Activated CD4-positive, alpha-beta T cell treated with anti-CD3 and anti-CD28 coated beads, Interleukin-2, amount 10 ng/mL, durations not matched to agents 7 days and 5 days (primary cell): ENCODE measurements around the gene CHD1L. TPM values are rescaled to one million over a fixed set of nuclear protein-coding genes. Genes with fewer than 3 reads are reported as not detected.
"Not testable (repeated sequence)": the region's sequence is repeated elsewhere in the genome, so short reads cannot be mapped to it uniquely, and the experiment has no call there.

ENCODE experiments used
- CTCF ChIA-PET: fragments of 350-600 bp; sonication (Branson Sonifier 250); formaldehyde crosslinking; loops from one replicate; lab custom pipeline; 2021; ENCODE audit warnings: antibody characterized with exemption; lab: Charles Lee
- POLR2A ChIA-PET: fragments of 350-600 bp; sonication (Branson Sonifier 250); formaldehyde crosslinking; loops from one replicate; lab custom pipeline; 2021; ENCODE audit warnings: antibody characterized with exemption; lab: Charles Lee
- DNase-seq: peaks from one replicate; pipeline ENCODE4 v3.0.0-alpha.2; 2020
- H3K27ac Mint-ChIP-seq: one replicate; pipeline ENCODE4 v1.8.0; 2021; ENCODE audit warnings: mild to moderate bottlenecking, moderate library complexity, mixed read lengths
- H3K27me3 Mint-ChIP-seq: one replicate; pipeline ENCODE4 v1.8.0; 2021; ENCODE audit warnings: mixed read lengths
- H3K36me3 Mint-ChIP-seq: one replicate; pipeline ENCODE4 v1.8.0; 2021; ENCODE audit warnings: low read depth, mixed read lengths
- H3K4me1 Mint-ChIP-seq: one replicate; pipeline ENCODE4 v1.8.0; 2021; ENCODE audit warnings: mixed read lengths
- H3K4me3 Mint-ChIP-seq: one replicate; pipeline ENCODE4 v1.8.0; 2021; ENCODE audit warnings: mild to moderate bottlenecking, moderate library complexity, mixed read lengths
- H3K9me3 Mint-ChIP-seq: one replicate; pipeline ENCODE4 v1.8.0; 2021; ENCODE audit warnings: mixed read lengths
- total RNA-seq, 2 experiments: library from RNA; stranded (reverse); gene quantifications; one replicate each; pipeline ENCODE4 v1.2.3, GENCODE V29; 2021

The CHD1L gene
- total RNA-seq, 2 experiments from 2014 or later: 50.0 to 55.9 TPM

DNA sequence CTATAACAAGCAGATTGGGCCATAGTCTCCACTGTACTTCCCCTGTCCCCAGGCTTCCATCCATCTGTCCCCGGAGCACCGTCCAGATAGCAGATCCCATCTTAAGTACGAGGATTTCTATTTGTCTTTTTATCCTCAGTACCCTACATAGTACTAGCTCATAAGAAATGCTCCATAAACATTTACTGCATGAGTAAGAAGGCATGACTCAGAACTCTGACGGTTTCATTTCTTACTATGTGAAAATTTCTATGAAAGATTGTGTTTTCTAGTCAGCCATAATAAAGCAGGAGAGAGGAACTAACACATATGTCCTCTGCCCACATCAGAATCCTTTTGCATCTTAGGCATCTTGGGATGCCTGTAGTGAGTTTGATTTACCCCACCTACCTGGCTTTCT lies 49.5 kb downstream of the CHD1L start:
- H3K9me3 Mint-ChIP-seq: peaks cover 6% of the 10 kb centered on the region
- POLR2A ChIA-PET: no interaction called here
- H3K4me1 Mint-ChIP-seq: peaks cover 5% of the 10 kb centered on the region
- no peaks in the 10 kb centered on the region for H3K27me3 Mint-ChIP-seq
- peaks cover 93% of the 10 kb centered on the region for H3K36me3 Mint-ChIP-seq
- CTCF ChIA-PET: no interaction called here
- H3K4me3 Mint-ChIP-seq: no peak overlapping the region
- H3K27ac Mint-ChIP-seq: no peak overlapping the region
- DNase-seq: no peak

DNA sequence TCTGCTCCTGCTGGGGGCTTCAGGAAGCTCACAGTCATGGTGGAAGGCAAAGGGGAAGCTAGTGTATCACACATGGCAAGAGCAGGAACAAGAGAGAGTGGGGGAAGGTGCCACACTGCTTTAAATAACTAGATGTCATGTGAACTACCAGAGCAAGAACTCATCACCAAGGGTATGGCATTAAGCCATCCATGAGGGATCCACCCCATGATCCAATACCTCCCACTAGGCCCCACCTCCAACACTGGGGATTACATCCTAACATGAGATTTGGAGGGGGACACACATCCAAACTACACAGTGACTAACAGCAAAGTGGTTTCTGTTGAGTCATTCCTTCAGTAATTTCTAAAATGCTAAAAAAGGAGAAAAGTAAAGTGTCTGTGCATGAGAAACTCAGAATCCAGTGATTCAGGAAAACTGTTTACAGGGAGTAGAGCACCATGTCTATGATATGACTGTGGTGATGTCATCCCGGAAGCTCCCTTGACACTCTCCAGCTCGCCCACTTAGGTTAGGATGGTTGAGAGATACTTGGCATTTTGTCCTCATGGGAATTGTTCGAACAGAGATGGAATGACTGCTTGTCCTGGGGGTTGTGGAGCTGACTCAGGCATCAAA lies 50.3 kb downstream of the CHD1L start:
- Mint-ChIP-seq H3K4me1 (peaks cover 5% of the 10 kb centered on the region), H3K9me3 (peaks cover 8% of the 10 kb centered on the region), H3K27ac (no peak overlapping the region), H3K36me3 (peaks cover 93% of the 10 kb centered on the region), H3K4me3 (no peak overlapping the region), H3K27me3 (no peaks in the 10 kb centered on the region)
- POLR2A ChIA-PET: interaction anchor here (0.5 kb wide), 1 partner anchor 366 kb away, joined by 3 read pairs; no protein-coding TSS in a partner anchor
- CTCF ChIA-PET: interaction anchor here (0.7 kb wide), 1 partner anchor 68 kb away, joined by 3 read pairs; the partner anchor contains the start of gene FMO5
- DNase-seq: no peak

- Mint-ChIP-seq H3K9me3 (peaks cover 31% of the 10 kb centered on the region), H3K4me3 (no peak overlapping the region), H3K4me1 (no peaks in the 10 kb centered on the region), H3K36me3 (peaks cover 62% of the 10 kb centered on the region), H3K27me3 (no peaks in the 10 kb centered on the region), H3K27ac (no peak overlapping the region)
- no peak for DNase-seq
- CTCF ChIA-PET: interaction anchor here (1.4 kb wide), 1 partner anchor 9 kb away, joined by 3 read pairs; no protein-coding TSS in a partner anchor
- POLR2A ChIA-PET: no interaction called here
These were observed 55.0 kb downstream of the CHD1L start for GRCh38 chr1:147297438-147297837.

- H3K27me3 Mint-ChIP-seq, H3K4me1 Mint-ChIP-seq, POLR2A ChIA-PET, H3K36me3 Mint-ChIP-seq, H3K27ac Mint-ChIP-seq, H3K4me3 Mint-ChIP-seq, CTCF ChIA-PET, DNase-seq: not testable (repeated sequence)
- peaks cover 59% of the 10 kb centered on the region for H3K9me3 Mint-ChIP-seq
These were observed 63.3 kb downstream of the CHD1L start for GRCh38 chr1:147305803-147306202.

- H3K4me3 Mint-ChIP-seq: no peak overlapping the region
- DNase-seq: no peak
- H3K27me3 Mint-ChIP-seq: peaks cover 7% of the 10 kb centered on the region
- H3K4me1 Mint-ChIP-seq: no peaks in the 10 kb centered on the region
- ChIA-PET POLR2A (no interaction called here), CTCF (no interaction called here)
- peaks cover 3% of the 10 kb centered on the region for H3K9me3 Mint-ChIP-seq
- no peak overlapping the region for H3K27ac Mint-ChIP-seq
- no peaks in the 10 kb centered on the region for H3K36me3 Mint-ChIP-seq
These were observed 74.5 kb downstream of the CHD1L start for GRCh38 chr1:147316968-147317367.

DNA sequence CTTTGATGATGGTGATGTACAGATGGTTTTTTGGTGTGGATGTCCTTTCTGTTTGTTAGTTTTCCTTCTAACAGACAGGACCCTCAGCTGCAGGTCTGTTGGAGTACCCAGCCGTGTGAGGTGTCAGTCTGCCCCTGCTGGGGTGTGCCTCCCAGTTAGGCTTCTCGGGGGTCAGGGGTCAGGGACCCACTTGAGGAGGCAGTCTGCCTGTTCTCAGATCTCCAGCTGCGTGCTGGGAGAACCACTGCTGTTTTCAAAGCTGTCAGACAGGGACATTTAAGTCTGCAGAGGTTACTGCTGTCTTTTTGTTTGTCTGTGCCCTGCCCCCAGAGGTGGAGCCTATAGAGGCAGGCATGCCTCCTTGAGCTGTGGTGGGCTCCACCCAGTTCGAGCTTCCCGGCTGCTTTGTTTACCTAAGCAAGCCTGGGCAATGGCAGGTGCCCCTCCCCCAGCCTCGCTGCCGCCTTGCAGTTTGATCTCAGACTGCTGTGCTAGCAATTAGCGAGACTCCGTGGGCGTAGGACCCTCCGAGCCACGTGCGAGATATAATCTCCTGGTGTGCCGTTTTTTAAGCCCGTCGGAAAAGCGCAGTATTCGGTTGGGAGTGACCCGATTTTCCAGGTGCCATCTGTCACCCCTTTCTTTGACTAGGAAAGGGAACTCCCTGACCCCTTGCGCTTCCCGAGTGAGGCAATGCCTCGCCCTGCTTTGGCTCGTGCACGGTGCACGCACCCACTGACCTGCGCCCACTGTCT lies 84.6 kb downstream of the CHD1L start:
- POLR2A ChIA-PET, DNase-seq, H3K27ac Mint-ChIP-seq, H3K36me3 Mint-ChIP-seq, H3K4me1 Mint-ChIP-seq, CTCF ChIA-PET, H3K9me3 Mint-ChIP-seq, H3K4me3 Mint-ChIP-seq: not testable (repeated sequence)
- peaks cover 15% of the 10 kb centered on the region for H3K27me3 Mint-ChIP-seq

GRCh38 chr1:147334292-147334691 lies 91.8 kb downstream of the CHD1L start:
- CTCF ChIA-PET: no interaction called here
- Mint-ChIP-seq H3K36me3 (no peaks in the 10 kb centered on the region), H3K9me3 (no peaks in the 10 kb centered on the region), H3K4me3 (no peak overlapping the region), H3K27ac (no peak overlapping the region), H3K27me3 (peaks cover 33% of the 10 kb centered on the region), H3K4me1 (no peaks in the 10 kb centered on the region)
- no peak for DNase-seq
- POLR2A ChIA-PET: no interaction called here

DNA sequence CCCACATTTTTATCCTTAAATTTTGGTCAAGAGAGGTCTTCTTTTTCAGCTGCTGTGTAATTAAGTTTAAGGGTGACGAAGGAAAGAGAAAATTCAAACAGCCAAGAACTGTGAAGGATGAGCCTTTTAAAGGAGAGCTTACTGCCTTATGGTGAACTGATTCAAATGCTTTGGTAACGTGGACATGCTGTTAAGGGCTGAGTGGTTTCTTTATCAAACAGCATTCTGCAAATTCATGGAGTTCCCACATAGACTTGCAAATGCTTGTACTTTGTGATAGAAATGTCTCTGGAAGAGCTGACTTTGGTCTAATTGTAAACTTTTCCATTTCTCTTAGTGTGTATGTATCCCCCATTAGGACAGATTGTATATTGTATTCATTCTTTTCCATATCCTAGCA lies 93.8 kb downstream of the CHD1L start:
- no peak overlapping the region for H3K27ac Mint-ChIP-seq

DNA sequence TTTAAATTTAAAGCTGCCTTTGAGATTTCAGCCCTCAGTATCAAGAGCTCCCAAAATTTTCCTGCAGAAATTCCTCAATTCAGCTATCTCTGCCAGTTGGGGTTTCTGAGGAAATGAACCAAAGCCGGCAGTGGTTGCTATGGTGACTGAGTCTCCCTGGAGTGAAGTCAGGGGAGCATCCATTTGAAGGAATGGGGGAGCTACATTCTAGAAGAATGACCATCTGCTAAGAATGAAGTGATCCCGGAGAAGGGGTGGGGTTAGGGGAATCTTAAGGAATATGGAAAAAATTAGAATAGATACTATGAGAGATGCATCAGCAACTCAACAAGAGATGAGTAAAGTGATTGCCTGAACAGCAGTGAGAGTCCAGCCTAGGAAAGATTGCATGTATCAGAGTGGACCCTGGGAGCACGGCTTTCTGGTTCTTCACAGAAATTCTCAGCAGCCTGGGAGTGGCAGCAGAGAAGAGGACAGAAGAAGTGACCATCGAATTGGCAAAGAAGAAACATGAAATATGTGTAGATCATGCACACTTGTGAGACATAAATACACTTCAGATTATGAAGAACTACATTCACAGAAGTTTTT lies 94.7 kb downstream of the CHD1L start:
- DNase-seq: no peak
- ChIA-PET CTCF (no interaction called here), POLR2A (no interaction called here)
- Mint-ChIP-seq H3K27me3 (peaks cover 29% of the 10 kb centered on the region), H3K4me3 (no peak overlapping the region), H3K4me1 (no peaks in the 10 kb centered on the region), H3K9me3 (no peaks in the 10 kb centered on the region), H3K27ac (no peak overlapping the region), H3K36me3 (no peaks in the 10 kb centered on the region)

More for the DNA sequence above, 93.8 kb downstream of the CHD1L start:
- POLR2A ChIA-PET: no interaction called here
- H3K4me1 Mint-ChIP-seq: no peaks in the 10 kb centered on the region
- no peaks in the 10 kb centered on the region for H3K36me3 Mint-ChIP-seq
- H3K4me3 Mint-ChIP-seq: no peak overlapping the region
- peaks cover 29% of the 10 kb centered on the region for H3K27me3 Mint-ChIP-seq
- DNase-seq: no peak
- H3K9me3 Mint-ChIP-seq: no peaks in the 10 kb centered on the region
- CTCF ChIA-PET: no interaction called here

- no peak overlapping the region for H3K27ac Mint-ChIP-seq
- ChIA-PET CTCF (no interaction called here), POLR2A (no interaction called here)
- H3K27me3 Mint-ChIP-seq: peaks cover 23% of the 10 kb centered on the region
- no peak for DNase-seq
- no peak overlapping the region for H3K4me3 Mint-ChIP-seq
- H3K9me3 Mint-ChIP-seq: no peaks in the 10 kb centered on the region
- no peaks in the 10 kb centered on the region for H3K4me1 Mint-ChIP-seq
- H3K36me3 Mint-ChIP-seq: no peaks in the 10 kb centered on the region
These were observed 96.1 kb downstream of the CHD1L start for GRCh38 chr1:147338571-147338970.

DNA sequence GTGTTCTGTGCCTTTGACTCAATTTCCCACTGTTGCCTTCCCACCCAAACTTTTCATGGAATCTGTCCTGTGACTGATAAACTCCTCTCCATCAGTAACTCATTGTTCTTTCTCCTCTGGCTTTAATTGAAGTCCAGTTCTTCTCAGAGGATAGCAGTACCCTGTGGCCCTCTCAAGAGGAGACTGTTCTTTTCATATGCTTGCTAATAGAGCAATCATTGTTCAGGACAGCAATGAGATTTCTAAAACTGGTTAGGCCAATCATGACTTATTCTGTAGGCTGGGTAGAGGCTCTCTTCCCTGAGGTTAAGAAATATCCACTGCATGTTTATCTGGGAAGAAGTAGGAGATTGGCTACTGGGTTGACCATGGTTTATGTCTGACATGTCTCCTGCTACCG lies 98.8 kb downstream of the CHD1L start:
- ChIA-PET CTCF (no interaction called here), POLR2A (no interaction called here)

More for the DNA sequence above, 98.8 kb downstream of the CHD1L start:
- Mint-ChIP-seq H3K4me1 (no peaks in the 10 kb centered on the region), H3K36me3 (no peaks in the 10 kb centered on the region), H3K27ac (no peak overlapping the region), H3K27me3 (peaks cover 33% of the 10 kb centered on the region), H3K9me3 (no peaks in the 10 kb centered on the region), H3K4me3 (no peak overlapping the region)
- DNase-seq: no peak
